HEK293 (cell line): ENCODE results near the gene FLCN.

ENCODE experiments used
- CTCF ChIA-PET: fragments of 350-600 bp; formaldehyde crosslinking; extraction: SDS; loops from one replicate; lab custom pipeline; 2021; ENCODE audit warnings: antibody characterized with exemption; lab: Yijun Ruan, JAX
- POLR2A ChIA-PET: fragments of 300-600 bp; formaldehyde crosslinking; extraction: SDS; loops from one replicate; lab custom pipeline; 2020; ENCODE audit warnings: antibody characterized with exemption, inconsistent platforms; lab: Yijun Ruan, JAX
- H3K27ac ChIP-seq: fragments of 200-500 bp; sonication (Bioruptor generic); 2 replicates; pipeline ENCODE4 v1.5.1; 2014; ENCODE audit warnings: low read depth, low read length, control low read depth, inconsistent platforms; ENCODE audit errors: extremely low read depth
- H3K36me3 ChIP-seq, 2 experiments: fragments of 200-500 bp in 1 of 2; sonication (Bioruptor generic) in 1 of 2; 1 replicate in 1 of 2; 2 replicates in 1 of 2; pipeline ENCODE4 v1.5.1; 2014 to 2017; ENCODE audit warnings: inconsistent platforms in 2 of 2, low read length in 2 of 2; ENCODE audit not compliant: control insufficient read depth in 2 of 2, insufficient read depth in 1 of 2
- H3K4me1 ChIP-seq: fragments of 200-500 bp; sonication (Bioruptor generic); 2 replicates; pipeline ENCODE4 v1.5.1; 2014; ENCODE audit warnings: mild to moderate bottlenecking, low read length, inconsistent platforms; ENCODE audit not compliant: control insufficient read depth, insufficient read depth
- H3K4me3 ChIP-seq: 2 replicates; pipeline ENCODE4 v1.5.1; 2011; ENCODE audit warnings: low read depth, mild to moderate bottlenecking, control low read depth, low read length, moderate library complexity
- H3K9me3 ChIP-seq: fragments of 200-500 bp; sonication (Bioruptor generic); 2 replicates; pipeline ENCODE4 v1.5.1; 2014; ENCODE audit warnings: low read depth, low read length, inconsistent platforms; ENCODE audit not compliant: control insufficient read depth, insufficient read depth
- BCL11B ChIP-seq: fragments of 450-650 bp; formaldehyde crosslinking; IDR thresholded peaks from 2 replicates; pipeline ENCODE4 v1.5.1; 2016; ENCODE audit warnings: low read depth, missing biosample characterization, missing genetic modification characterization
- GFI1B ChIP-seq: fragments of 450-650 bp; formaldehyde crosslinking; IDR thresholded peaks from 2 replicates; pipeline ENCODE4 v1.5.1; 2016; ENCODE audit warnings: missing biosample characterization, missing genetic modification characterization
- GLI2 ChIP-seq: fragments of 450-650 bp; formaldehyde crosslinking; IDR thresholded peaks from 2 replicates; pipeline ENCODE4; 2017; ENCODE audit warnings: missing biosample characterization, missing genetic modification characterization, low read depth, borderline replicate concordance
- KLF8 ChIP-seq: fragments of 450-650 bp; formaldehyde crosslinking; IDR thresholded peaks from 2 replicates; pipeline ENCODE4 v1.5.1; 2016; ENCODE audit warnings: missing biosample characterization, missing genetic modification characterization
- MYNN ChIP-seq: fragments of 450-650 bp; formaldehyde crosslinking; IDR thresholded peaks from 2 replicates; pipeline ENCODE4 v1.5.1; 2016; ENCODE audit warnings: missing biosample characterization, missing genetic modification characterization, borderline replicate concordance
- ZFP41 ChIP-seq: fragments of 450-650 bp; formaldehyde crosslinking; IDR thresholded peaks from 2 replicates; pipeline ENCODE4 v1.5.1; 2016; ENCODE audit warnings: missing biosample characterization, missing genetic modification characterization, borderline replicate concordance
- ZFP69B ChIP-seq: fragments of 450-650 bp; formaldehyde crosslinking; IDR thresholded peaks from 2 replicates; pipeline ENCODE4 v1.5.1; 2016; ENCODE audit warnings: missing biosample characterization, missing genetic modification characterization
- ZNF112 ChIP-seq: fragments of 450-650 bp; formaldehyde crosslinking; IDR thresholded peaks from 2 replicates; pipeline ENCODE4 v1.5.0; 2017; ENCODE audit warnings: missing biosample characterization, missing genetic modification characterization
- ZNF19 ChIP-seq: fragments of 450-650 bp; formaldehyde crosslinking; IDR thresholded peaks from 2 replicates; pipeline ENCODE4; 2016; ENCODE audit warnings: missing biosample characterization, missing genetic modification characterization, low read depth
- ZNF214 ChIP-seq: fragments of 450-650 bp; formaldehyde crosslinking; IDR thresholded peaks from 2 replicates; pipeline ENCODE4 v1.5.1; 2017; ENCODE audit warnings: missing biosample characterization, mild to moderate bottlenecking, missing genetic modification characterization, borderline replicate concordance
- ZNF248 ChIP-seq: fragments of 450-650 bp; formaldehyde crosslinking; IDR thresholded peaks from 2 replicates; pipeline ENCODE4 v1.5.1; 2017; ENCODE audit warnings: missing biosample characterization, missing genetic modification characterization
- ZNF416 ChIP-seq: fragments of 450-650 bp; formaldehyde crosslinking; IDR thresholded peaks from 2 replicates; pipeline ENCODE4 v1.5.1; 2016; ENCODE audit warnings: missing biosample characterization, missing genetic modification characterization
- ZNF473 ChIP-seq: fragments of 450-650 bp; formaldehyde crosslinking; IDR thresholded peaks from 2 replicates; pipeline ENCODE4 v1.5.1; 2017; ENCODE audit warnings: missing biosample characterization, missing genetic modification characterization
- ZNF548 ChIP-seq: fragments of 450-650 bp; formaldehyde crosslinking; IDR thresholded peaks from 2 replicates; pipeline ENCODE4 v1.5.1; 2016; ENCODE audit warnings: missing biosample characterization, missing genetic modification characterization
- ZNF558 ChIP-seq: fragments of 450-650 bp; formaldehyde crosslinking; IDR thresholded peaks from 2 replicates; pipeline ENCODE4 v1.5.1; 2016; ENCODE audit warnings: missing biosample characterization, missing genetic modification characterization
- ZNF561 ChIP-seq: fragments of 450-650 bp; IDR thresholded peaks from 2 replicates; pipeline ENCODE4 v1.5.1; 2018; ENCODE audit warnings: missing biosample characterization, missing genetic modification characterization, borderline replicate concordance
- ZNF585B ChIP-seq: fragments of 450-650 bp; formaldehyde crosslinking; IDR thresholded peaks from 2 replicates; pipeline ENCODE4 v1.5.1; 2016; ENCODE audit warnings: missing biosample characterization, missing genetic modification characterization
- ZNF596 ChIP-seq: fragments of 450-650 bp; IDR thresholded peaks from 2 replicates; pipeline ENCODE4 v1.5.0; 2018; ENCODE audit warnings: missing biosample characterization, mild to moderate bottlenecking, missing genetic modification characterization, moderate library complexity
- ZNF610 ChIP-seq: fragments of 450-650 bp; formaldehyde crosslinking; IDR thresholded peaks from 2 replicates; pipeline ENCODE4 v1.5.1; 2016; ENCODE audit warnings: missing biosample characterization, missing genetic modification characterization, borderline replicate concordance
- ZNF621 ChIP-seq: fragments of 450-650 bp; formaldehyde crosslinking; IDR thresholded peaks from 2 replicates; pipeline ENCODE4 v1.5.1; 2017; ENCODE audit warnings: missing biosample characterization, missing genetic modification characterization
- ZNF658 ChIP-seq: fragments of 450-650 bp; formaldehyde crosslinking; IDR thresholded peaks from 2 replicates; pipeline ENCODE4; 2016; ENCODE audit warnings: missing biosample characterization, missing genetic modification characterization
- ZNF701 ChIP-seq: fragments of 450-650 bp; formaldehyde crosslinking; IDR thresholded peaks from 2 replicates; pipeline ENCODE4 v1.5.1; 2016; ENCODE audit warnings: missing biosample characterization, missing genetic modification characterization
- ZNF76 ChIP-seq: fragments of 450-650 bp; formaldehyde crosslinking; IDR thresholded peaks from 2 replicates; pipeline ENCODE4; 2016; ENCODE audit warnings: low read depth, missing biosample characterization, missing genetic modification characterization, borderline replicate concordance
- ZNF777 ChIP-seq: fragments of 450-650 bp; formaldehyde crosslinking; IDR thresholded peaks from 2 replicates; pipeline ENCODE4 v1.5.1; 2017; ENCODE audit warnings: missing biosample characterization, missing genetic modification characterization, borderline replicate concordance
- ZNF785 ChIP-seq: fragments of 450-650 bp; formaldehyde crosslinking; IDR thresholded peaks from 2 replicates; pipeline ENCODE4 v1.5.1; 2016; ENCODE audit warnings: missing biosample characterization, missing genetic modification characterization
- ZNF791 ChIP-seq: fragments of 450-650 bp; formaldehyde crosslinking; IDR thresholded peaks from 2 replicates; pipeline ENCODE4 v1.5.1; 2016; ENCODE audit warnings: missing biosample characterization, missing genetic modification characterization
- ZNF837 ChIP-seq: fragments of 450-650 bp; formaldehyde crosslinking; IDR thresholded peaks from 2 replicates; pipeline ENCODE4 v1.5.1; 2016; ENCODE audit warnings: missing biosample characterization, missing genetic modification characterization
- TF ChIP-seq, protein P1 (sequence below): fragments of 450-650 bp; formaldehyde crosslinking; IDR thresholded peaks from 2 replicates; pipeline ENCODE4 v1.5.1; 2016; ENCODE audit warnings: missing biosample characterization, missing genetic modification characterization
- TF ChIP-seq, protein P2 (sequence below): fragments of 450-650 bp; formaldehyde crosslinking; IDR thresholded peaks from 2 replicates; pipeline ENCODE4 v1.5.1; 2016; ENCODE audit warnings: missing biosample characterization, missing genetic modification characterization
- TF ChIP-seq, protein P3 (sequence below): fragments of 450-650 bp; formaldehyde crosslinking; IDR thresholded peaks from 2 replicates; pipeline ENCODE4 v1.5.1; 2016; ENCODE audit warnings: missing biosample characterization, missing genetic modification characterization
- TF ChIP-seq, protein P4 (sequence below): fragments of 450-650 bp; formaldehyde crosslinking; IDR thresholded peaks from 2 replicates; pipeline ENCODE4 v1.5.1; 2017; ENCODE audit warnings: missing biosample characterization, missing genetic modification characterization
- TF ChIP-seq, protein P5 (sequence below): fragments of 450-650 bp; formaldehyde crosslinking; IDR thresholded peaks from 2 replicates; pipeline ENCODE4 v1.5.1; 2017; ENCODE audit warnings: missing biosample characterization, missing genetic modification characterization

The FLCN gene

DNA sequence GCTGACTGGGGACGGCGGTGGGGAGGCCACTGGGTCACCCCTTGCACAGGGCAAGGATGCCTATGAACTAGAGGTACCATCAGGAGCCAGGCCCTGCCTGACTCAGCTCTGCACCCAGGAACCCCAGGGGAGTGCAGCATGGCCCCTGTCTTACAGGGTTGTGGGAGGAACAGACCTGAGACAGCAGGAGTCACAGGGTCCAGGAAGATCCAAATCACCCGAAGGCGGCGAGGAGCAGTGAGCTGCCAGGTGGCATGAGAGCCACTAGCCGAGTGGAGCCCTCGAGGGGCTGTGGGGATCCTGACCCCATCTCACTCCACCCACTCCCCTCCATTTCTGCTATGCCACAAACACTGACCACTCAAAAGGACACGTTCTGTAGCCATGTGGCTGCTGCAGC, 61.6 kb downstream of the FLCN start:
- no peak overlapping the region for H3K27ac ChIP-seq
- no peak overlapping the region for H3K4me3 ChIP-seq
- CTCF ChIA-PET: no interaction called here
- TF ChIP-seq, protein P1, sequence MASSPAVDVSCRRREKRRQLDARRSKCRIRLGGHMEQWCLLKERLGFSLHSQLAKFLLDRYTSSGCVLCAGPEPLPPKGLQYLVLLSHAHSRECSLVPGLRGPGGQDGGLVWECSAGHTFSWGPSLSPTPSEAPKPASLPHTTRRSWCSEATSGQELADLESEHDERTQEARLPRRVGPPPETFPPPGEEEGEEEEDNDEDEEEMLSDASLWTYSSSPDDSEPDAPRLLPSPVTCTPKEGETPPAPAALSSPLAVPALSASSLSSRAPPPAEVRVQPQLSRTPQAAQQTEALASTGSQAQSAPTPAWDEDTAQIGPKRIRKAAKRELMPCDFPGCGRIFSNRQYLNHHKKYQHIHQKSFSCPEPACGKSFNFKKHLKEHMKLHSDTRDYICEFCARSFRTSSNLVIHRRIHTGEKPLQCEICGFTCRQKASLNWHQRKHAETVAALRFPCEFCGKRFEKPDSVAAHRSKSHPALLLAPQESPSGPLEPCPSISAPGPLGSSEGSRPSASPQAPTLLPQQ: no peak
- TF ChIP-seq GFI1B (tag by site-specific recombination) (no peak), ZNF837 (no peak), ZNF785 (tag by site-specific recombination) (no peak), ZNF621 (tag by site-specific recombination) (no peak), ZNF610 (tag by site-specific recombination) (no peak), ZNF791 (no peak), ZNF112 (no peak), ZNF558 (no peak), ZNF777 (no peak), ZNF585B (tag by site-specific recombination) (no peak), ZNF561 (no peak), ZNF596 (tag by site-specific recombination) (no peak), ZNF76 (tag by site-specific recombination) (no peak), ZNF214 (tag by site-specific recombination) (no peak), ZNF248 (no peak), ZNF658 (tag by site-specific recombination) (no peak)
- TF ChIP-seq, protein P2, sequence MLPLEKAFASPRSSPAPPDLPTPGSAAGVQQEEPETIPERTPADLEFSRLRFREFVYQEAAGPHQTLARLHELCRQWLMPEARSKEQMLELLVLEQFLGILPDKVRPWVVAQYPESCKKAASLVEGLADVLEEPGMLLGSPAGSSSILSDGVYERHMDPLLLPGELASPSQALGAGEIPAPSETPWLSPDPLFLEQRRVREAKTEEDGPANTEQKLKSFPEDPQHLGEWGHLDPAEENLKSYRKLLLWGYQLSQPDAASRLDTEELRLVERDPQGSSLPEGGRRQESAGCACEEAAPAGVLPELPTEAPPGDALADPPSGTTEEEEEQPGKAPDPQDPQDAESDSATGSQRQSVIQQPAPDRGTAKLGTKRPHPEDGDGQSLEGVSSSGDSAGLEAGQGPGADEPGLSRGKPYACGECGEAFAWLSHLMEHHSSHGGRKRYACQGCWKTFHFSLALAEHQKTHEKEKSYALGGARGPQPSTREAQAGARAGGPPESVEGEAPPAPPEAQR: no peak
- TF ChIP-seq, protein P3, sequence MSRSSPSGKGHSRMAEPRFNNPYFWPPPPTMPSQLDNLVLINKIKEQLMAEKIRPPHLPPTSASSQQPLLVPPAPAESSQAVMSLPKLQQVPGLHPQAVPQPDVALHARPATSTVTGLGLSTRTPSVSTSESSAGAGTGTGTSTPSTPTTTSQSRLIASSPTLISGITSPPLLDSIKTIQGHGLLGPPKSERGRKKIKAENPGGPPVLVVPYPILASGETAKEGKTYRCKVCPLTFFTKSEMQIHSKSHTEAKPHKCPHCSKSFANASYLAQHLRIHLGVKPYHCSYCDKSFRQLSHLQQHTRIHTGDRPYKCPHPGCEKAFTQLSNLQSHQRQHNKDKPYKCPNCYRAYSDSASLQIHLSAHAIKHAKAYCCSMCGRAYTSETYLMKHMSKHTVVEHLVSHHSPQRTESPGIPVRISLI (tag by site-specific recombination): no peak
- TF ChIP-seq, all 188 proteins: peak for 0
- Histone ChIP-seq H3K9me3 (no peaks in the 10 kb centered on the region), H3K4me1 (no peaks in the 10 kb centered on the region), H3K36me3 (peaks cover 17 to 98% of the 10 kb centered on the region in 2 experiments)
- POLR2A ChIA-PET: no interaction called here

DNA sequence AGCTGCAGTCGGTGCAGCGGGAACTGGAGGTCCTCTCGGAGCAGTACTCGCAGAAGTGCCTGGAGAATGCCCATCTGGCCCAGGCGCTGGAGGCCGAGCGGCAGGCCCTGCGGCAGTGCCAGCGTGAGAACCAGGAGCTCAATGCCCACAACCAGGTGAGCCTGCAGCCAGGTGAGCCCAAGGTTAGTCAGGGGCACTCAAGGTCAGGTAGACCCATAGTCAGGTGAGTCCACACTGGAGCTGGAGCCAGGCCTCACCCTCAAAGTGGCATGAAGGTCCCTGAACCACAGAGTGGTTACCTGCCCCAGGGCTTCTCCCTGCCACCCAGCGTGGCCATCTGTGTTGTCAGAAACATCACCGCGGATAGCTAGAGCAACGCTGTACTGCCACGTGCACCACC, 63.0 kb downstream of the FLCN start:
- Histone ChIP-seq H3K36me3 (peaks cover 17 to 94% of the 10 kb centered on the region in 2 experiments), H3K9me3 (no peaks in the 10 kb centered on the region), H3K4me1 (no peaks in the 10 kb centered on the region), H3K4me3 (no peak overlapping the region), H3K27ac (no peak overlapping the region)
- CTCF ChIA-PET: interaction anchor here (1.0 kb wide), 1 partner anchor 174 kb away, joined by 3 read pairs; no protein-coding TSS in a partner anchor
- POLR2A ChIA-PET: no interaction called here
- TF ChIP-seq KLF8 (tag by site-specific recombination): no peak
- TF ChIP-seq ZFP41 (tag by site-specific recombination): no peak
- no peak for TF ChIP-seq ZNF473 (tag by site-specific recombination)
- TF ChIP-seq ZNF416 (tag by site-specific recombination): no peak
- TF ChIP-seq, protein P4, sequence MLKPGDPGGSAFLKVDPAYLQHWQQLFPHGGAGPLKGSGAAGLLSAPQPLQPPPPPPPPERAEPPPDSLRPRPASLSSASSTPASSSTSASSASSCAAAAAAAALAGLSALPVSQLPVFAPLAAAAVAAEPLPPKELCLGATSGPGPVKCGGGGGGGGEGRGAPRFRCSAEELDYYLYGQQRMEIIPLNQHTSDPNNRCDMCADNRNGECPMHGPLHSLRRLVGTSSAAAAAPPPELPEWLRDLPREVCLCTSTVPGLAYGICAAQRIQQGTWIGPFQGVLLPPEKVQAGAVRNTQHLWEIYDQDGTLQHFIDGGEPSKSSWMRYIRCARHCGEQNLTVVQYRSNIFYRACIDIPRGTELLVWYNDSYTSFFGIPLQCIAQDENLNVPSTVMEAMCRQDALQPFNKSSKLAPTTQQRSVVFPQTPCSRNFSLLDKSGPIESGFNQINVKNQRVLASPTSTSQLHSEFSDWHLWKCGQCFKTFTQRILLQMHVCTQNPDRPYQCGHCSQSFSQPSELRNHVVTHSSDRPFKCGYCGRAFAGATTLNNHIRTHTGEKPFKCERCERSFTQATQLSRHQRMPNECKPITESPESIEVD (tag by site-specific recombination): no peak
- no peak for TF ChIP-seq ZNF19 (tag by site-specific recombination)
- TF ChIP-seq BCL11B (tag by site-specific recombination): no peak
- TF ChIP-seq ZNF548: no peak
- TF ChIP-seq, protein P5, sequence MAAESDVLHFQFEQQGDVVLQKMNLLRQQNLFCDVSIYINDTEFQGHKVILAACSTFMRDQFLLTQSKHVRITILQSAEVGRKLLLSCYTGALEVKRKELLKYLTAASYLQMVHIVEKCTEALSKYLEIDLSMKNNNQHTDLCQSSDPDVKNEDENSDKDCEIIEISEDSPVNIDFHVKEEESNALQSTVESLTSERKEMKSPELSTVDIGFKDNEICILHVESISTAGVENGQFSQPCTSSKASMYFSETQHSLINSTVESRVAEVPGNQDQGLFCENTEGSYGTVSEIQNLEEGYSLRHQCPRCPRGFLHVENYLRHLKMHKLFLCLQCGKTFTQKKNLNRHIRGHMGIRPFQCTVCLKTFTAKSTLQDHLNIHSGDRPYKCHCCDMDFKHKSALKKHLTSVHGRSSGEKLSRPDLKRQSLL (tag by site-specific recombination): no peak
- no peak for TF ChIP-seq GLI2 (tag by site-specific recombination)
- TF ChIP-seq ZNF701: no peak
- TF ChIP-seq MYNN (tag by site-specific recombination): no peak
- TF ChIP-seq ZFP69B (tag by site-specific recombination): no peak
